Neural cell (in vitro differentiated cells): ENCODE results near the gene AKR7A3. TPM values are rescaled to one million over a fixed set of nuclear protein-coding genes. Genes with fewer than 3 reads are reported as not detected.
"Not testable (repeated sequence)": the region's sequence is repeated elsewhere in the genome, so short reads cannot be mapped to it uniquely, and the experiment has no call there.

Source experiments
- H2AFZ ChIP-seq: fragments of 200-600, 300-800 bp; sonication (generic), shearing (Covaris generic); 2 replicates; pipeline ENCODE4 v1.6.0; 2014; ENCODE audit warnings: low read depth, mild to moderate bottlenecking, antibody characterized with exemption, low read length, moderate library complexity
- H3F3A ChIP-seq: fragments of 200-600 bp; shearing (Covaris generic); 2 replicates; pipeline ENCODE4 v1.6.1; 2016; ENCODE audit warnings: mild to moderate bottlenecking, moderate library complexity, mixed read lengths, antibody characterized with exemption, low read length; ENCODE audit not compliant: insufficient read depth, poor library complexity, severe bottlenecking
- H3K27ac ChIP-seq: fragments of 200-600, 300-800 bp; sonication (generic), shearing (Covaris generic); 2 replicates; pipeline ENCODE4 v1.5.1; 2014; ENCODE audit warnings: mild to moderate bottlenecking, low read length, moderate library complexity
- H3K27me3 ChIP-seq: fragments of 300-800, 200-600 bp; sonication (generic), shearing (Covaris generic); 2 replicates; pipeline ENCODE4 v1.6.0; 2014; ENCODE audit warnings: mild to moderate bottlenecking, low read depth, low read length, moderate library complexity; ENCODE audit not compliant: insufficient read depth
- H3K36me3 ChIP-seq: fragments of 300-800, 200-600 bp; sonication (generic), shearing (Covaris generic); 2 replicates; pipeline ENCODE4 v1.5.1; 2014; ENCODE audit warnings: mild to moderate bottlenecking, antibody characterized with exemption, low read length, moderate library complexity; ENCODE audit not compliant: insufficient read depth
- H3K4me2 ChIP-seq: fragments of 300-800, 200-600 bp; sonication (generic), shearing (Covaris generic); 2 replicates; pipeline ENCODE4 v1.6.0; 2014; ENCODE audit warnings: mild to moderate bottlenecking, low read length
- H3K4me3 ChIP-seq: fragments of 300-800, 200-600 bp; sonication (generic), shearing (Covaris generic); 2 replicates; pipeline ENCODE4 v1.5.1; 2014; ENCODE audit warnings: mild to moderate bottlenecking, low read length, moderate library complexity
- H3K79me2 ChIP-seq: fragments of 200-600 bp; shearing (Covaris generic); replicated peaks from 2 replicates; pipeline ENCODE4 v1.6.0; 2014; ENCODE audit warnings: mild to moderate bottlenecking, low read length, moderate library complexity; ENCODE audit not compliant: insufficient read depth
- H3K9ac ChIP-seq: fragments of 300-800, 200-600 bp; sonication (generic), shearing (Covaris generic); 2 replicates; pipeline ENCODE4 v1.6.1; 2016; ENCODE audit warnings: mild to moderate bottlenecking, low read length, mixed read lengths
- H3K9me2 ChIP-seq: fragments of 200-600 bp; shearing (Covaris generic); 2 replicates; pipeline ENCODE4 v1.6.1; 2016; ENCODE audit warnings: mild to moderate bottlenecking, low read length, mixed read lengths; ENCODE audit not compliant: insufficient read depth
- H3K9me3 ChIP-seq: fragments of 200-600, 300-800 bp; sonication (generic), shearing (Covaris generic); 2 replicates; pipeline ENCODE4 v1.6.1; 2016; ENCODE audit warnings: mild to moderate bottlenecking, mixed run types, low read length, moderate library complexity, mixed read lengths
- H4K20me1 ChIP-seq: fragments of 200-600 bp; shearing (Covaris generic); 2 replicates; pipeline ENCODE4 v1.6.1; 2016; ENCODE audit warnings: mild to moderate bottlenecking, mixed run types; ENCODE audit not compliant: insufficient read depth
- EP300 ChIP-seq: fragments of 450-650 bp; conservative IDR thresholded peaks from 2 replicates; pipeline ENCODE4 v1.6.1; 2014; ENCODE audit warnings: antibody characterized with exemption, mild to moderate bottlenecking, moderate library complexity; ENCODE audit not compliant: poor library complexity, severe bottlenecking
- EZH2 ChIP-seq: fragments of 200-600, 300-800 bp; shearing (Covaris generic), sonication (generic); IDR thresholded peaks from 2 replicates; pipeline ENCODE4 v1.6.1; 2014; ENCODE audit warnings: antibody characterized with exemption, low read length, borderline replicate concordance, mild to moderate bottlenecking; ENCODE audit not compliant: insufficient read depth, poor library complexity, severe bottlenecking
- MXI1 ChIP-seq: fragments of 450-650 bp; conservative IDR thresholded peaks from 2 replicates; pipeline ENCODE4 v1.6.1; 2014; ENCODE audit warnings: antibody characterized with exemption, mild to moderate bottlenecking; ENCODE audit not compliant: poor library complexity, severe bottlenecking
- POLR2AphosphoS5 ChIP-seq: IDR thresholded peaks from 2 replicates; pipeline ENCODE4 v1.6.1; 2012
- RAD21 ChIP-seq: fragments of 450-650 bp; conservative IDR thresholded peaks from 2 replicates; pipeline ENCODE4 v1.6.1; 2014; ENCODE audit warnings: antibody characterized with exemption, mild to moderate bottlenecking, moderate library complexity
- SMC3 ChIP-seq: fragments of 450-650 bp; conservative IDR thresholded peaks from 2 replicates; pipeline ENCODE4 v1.6.1; 2014; ENCODE audit warnings: antibody characterized with exemption, mild to moderate bottlenecking, moderate library complexity; ENCODE audit not compliant: poor library complexity
- TAF1 ChIP-seq: IDR thresholded peaks from 2 replicates; pipeline ENCODE4 v1.6.1; 2012; ENCODE audit warnings: low read depth
- polyA plus RNA-seq: library from polyadenylated mRNA; depleted of rRNA; stranded (reverse); fragments of >200 nt; gene quantifications from 2 replicates; pipeline ENCODE4 v1.2.3, GENCODE V29; 2014
- TF ChIP-seq, protein P1 (sequence below): IDR thresholded peaks from 2 replicates; pipeline ENCODE4 v1.6.1; 2012; ENCODE audit warnings: borderline replicate concordance
- TF ChIP-seq, protein P2 (sequence below): fragments of 450-650 bp; IDR thresholded peaks from 2 replicates; pipeline ENCODE4 v1.5.1; 2014; ENCODE audit warnings: antibody characterized with exemption, mild to moderate bottlenecking, moderate library complexity; ENCODE audit not compliant: poor library complexity, severe bottlenecking

Gene AKR7A3
- polyA plus RNA-seq, 1 donor from 2014 or later: 2.9 TPM

- Histone ChIP-seq H2AFZ (no peak overlapping the region), H3K79me2 (no peaks in the 10 kb centered on the region), H3K9me3 (no peaks in the 10 kb centered on the region), H3K9me2 (no peaks in the 10 kb centered on the region), H3K27ac (no peak overlapping the region), H3F3A (no peaks in the 10 kb centered on the region), H3K27me3 (no peaks in the 10 kb centered on the region), H4K20me1 (no peaks in the 10 kb centered on the region), H3K36me3 (no peaks in the 10 kb centered on the region), H3K4me2 (no peak overlapping the region), H3K9ac (no peak overlapping the region), H3K4me3 (no peak overlapping the region)
- no peak for TF ChIP-seq RAD21
- TF ChIP-seq EP300: no peak
- no peak for TF ChIP-seq POLR2AphosphoS5
- TF ChIP-seq, protein P1, sequence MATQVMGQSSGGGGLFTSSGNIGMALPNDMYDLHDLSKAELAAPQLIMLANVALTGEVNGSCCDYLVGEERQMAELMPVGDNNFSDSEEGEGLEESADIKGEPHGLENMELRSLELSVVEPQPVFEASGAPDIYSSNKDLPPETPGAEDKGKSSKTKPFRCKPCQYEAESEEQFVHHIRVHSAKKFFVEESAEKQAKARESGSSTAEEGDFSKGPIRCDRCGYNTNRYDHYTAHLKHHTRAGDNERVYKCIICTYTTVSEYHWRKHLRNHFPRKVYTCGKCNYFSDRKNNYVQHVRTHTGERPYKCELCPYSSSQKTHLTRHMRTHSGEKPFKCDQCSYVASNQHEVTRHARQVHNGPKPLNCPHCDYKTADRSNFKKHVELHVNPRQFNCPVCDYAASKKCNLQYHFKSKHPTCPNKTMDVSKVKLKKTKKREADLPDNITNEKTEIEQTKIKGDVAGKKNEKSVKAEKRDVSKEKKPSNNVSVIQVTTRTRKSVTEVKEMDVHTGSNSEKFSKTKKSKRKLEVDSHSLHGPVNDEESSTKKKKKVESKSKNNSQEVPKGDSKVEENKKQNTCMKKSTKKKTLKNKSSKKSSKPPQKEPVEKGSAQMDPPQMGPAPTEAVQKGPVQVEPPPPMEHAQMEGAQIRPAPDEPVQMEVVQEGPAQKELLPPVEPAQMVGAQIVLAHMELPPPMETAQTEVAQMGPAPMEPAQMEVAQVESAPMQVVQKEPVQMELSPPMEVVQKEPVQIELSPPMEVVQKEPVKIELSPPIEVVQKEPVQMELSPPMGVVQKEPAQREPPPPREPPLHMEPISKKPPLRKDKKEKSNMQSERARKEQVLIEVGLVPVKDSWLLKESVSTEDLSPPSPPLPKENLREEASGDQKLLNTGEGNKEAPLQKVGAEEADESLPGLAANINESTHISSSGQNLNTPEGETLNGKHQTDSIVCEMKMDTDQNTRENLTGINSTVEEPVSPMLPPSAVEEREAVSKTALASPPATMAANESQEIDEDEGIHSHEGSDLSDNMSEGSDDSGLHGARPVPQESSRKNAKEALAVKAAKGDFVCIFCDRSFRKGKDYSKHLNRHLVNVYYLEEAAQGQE: no peak
These were observed 13.9 kb downstream of the AKR7A3 start for GRCh38 chr1:19274636-19275035.

- not testable (repeated sequence) for H3K4me2 ChIP-seq
These were observed 14.6 kb downstream of the AKR7A3 start for GRCh38 chr1:19273844-19274531.

DNA sequence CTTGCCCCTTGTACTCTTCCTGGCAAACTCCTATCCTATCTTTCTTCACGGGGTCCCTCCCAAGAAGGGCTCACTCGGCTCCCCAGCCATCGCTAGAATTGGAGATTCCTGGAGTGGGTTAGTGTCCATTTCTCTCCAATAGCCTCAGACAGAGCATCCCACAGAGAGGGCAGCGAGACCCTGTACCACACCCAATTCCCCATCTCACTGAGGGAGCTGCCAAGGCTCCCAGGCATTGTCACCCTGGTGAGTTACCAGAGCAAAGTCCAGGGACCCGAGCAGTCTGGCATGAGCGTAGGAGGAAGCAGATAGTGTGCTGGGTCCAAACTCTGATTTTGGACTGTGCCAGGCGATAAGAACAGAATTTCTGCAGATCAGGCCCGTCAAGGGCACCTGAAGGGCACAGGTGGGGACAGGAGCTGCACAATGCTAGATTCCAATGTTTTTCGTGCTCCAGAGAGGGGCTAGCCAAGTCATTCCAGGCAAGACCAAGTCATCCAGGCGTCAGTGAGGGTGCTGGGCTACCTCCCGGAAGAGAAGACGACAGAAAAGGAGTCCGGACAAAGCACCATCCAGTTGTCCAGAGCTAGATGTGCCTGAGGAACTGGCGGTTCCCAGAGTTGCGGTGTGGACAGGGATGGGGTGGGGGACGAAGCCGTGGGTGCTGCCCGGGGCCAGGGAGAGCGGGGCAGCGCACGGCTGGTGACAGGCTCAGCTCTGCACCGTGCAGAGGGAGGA is 15.3 kb downstream of the AKR7A3 start:
- Histone ChIP-seq H3K79me2 (no peaks in the 10 kb centered on the region), H3K36me3 (no peaks in the 10 kb centered on the region), H3F3A (no peaks in the 10 kb centered on the region), H3K27me3 (no peaks in the 10 kb centered on the region), H3K9ac (no peak overlapping the region), H3K9me3 (no peaks in the 10 kb centered on the region), H3K4me3 (no peak overlapping the region), H2AFZ (no peak overlapping the region), H3K4me2 (no peak overlapping the region), H3K27ac (no peak overlapping the region), H3K9me2 (no peaks in the 10 kb centered on the region), H4K20me1 (no peaks in the 10 kb centered on the region)
- TF ChIP-seq EZH2 (no peak), EP300 (no peak), RAD21 (no peak), MXI1 (no peak), SMC3 (no peak), TAF1 (no peak), POLR2AphosphoS5 (no peak)
- TF ChIP-seq, protein P1: no peak
- TF ChIP-seq, protein P2, sequence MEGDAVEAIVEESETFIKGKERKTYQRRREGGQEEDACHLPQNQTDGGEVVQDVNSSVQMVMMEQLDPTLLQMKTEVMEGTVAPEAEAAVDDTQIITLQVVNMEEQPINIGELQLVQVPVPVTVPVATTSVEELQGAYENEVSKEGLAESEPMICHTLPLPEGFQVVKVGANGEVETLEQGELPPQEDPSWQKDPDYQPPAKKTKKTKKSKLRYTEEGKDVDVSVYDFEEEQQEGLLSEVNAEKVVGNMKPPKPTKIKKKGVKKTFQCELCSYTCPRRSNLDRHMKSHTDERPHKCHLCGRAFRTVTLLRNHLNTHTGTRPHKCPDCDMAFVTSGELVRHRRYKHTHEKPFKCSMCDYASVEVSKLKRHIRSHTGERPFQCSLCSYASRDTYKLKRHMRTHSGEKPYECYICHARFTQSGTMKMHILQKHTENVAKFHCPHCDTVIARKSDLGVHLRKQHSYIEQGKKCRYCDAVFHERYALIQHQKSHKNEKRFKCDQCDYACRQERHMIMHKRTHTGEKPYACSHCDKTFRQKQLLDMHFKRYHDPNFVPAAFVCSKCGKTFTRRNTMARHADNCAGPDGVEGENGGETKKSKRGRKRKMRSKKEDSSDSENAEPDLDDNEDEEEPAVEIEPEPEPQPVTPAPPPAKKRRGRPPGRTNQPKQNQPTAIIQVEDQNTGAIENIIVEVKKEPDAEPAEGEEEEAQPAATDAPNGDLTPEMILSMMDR: no peak

More at GRCh38 chr1:19273844-19274531, 14.6 kb downstream of the AKR7A3 start:
- H3K9me2 ChIP-seq, H3K27ac ChIP-seq, H4K20me1 ChIP-seq, H3K36me3 ChIP-seq, H3K79me2 ChIP-seq, H3K4me3 ChIP-seq, H3K27me3 ChIP-seq, H3K9ac ChIP-seq, H3K9me3 ChIP-seq, H2AFZ ChIP-seq, H3F3A ChIP-seq: not testable (repeated sequence)
